IMR-90 (cell line): ENCODE data around the gene TGFBR1. TPM values are rescaled to one million over a fixed set of nuclear protein-coding genes. Genes with fewer than 3 reads are reported as not detected.
A peak's percentile ranks its signal among the peaks of the same experiment; 100 is the strongest.

Experiments
- ATAC-seq: fragments of 200-7000 bp; cut with Tn5 transposase; 2 replicates; pipeline ENCODE4 v1.9.1; 2020; ENCODE audit warnings: low read depth, mild to moderate bottlenecking, moderate library complexity
- BruUV-seq: library from RNA; stranded (reverse); fragments of 400-500 nt; replicated peaks from 2 replicates; lab custom pipeline; 2021; lab: Mats Ljungman, UMichigan
- CTCF ChIA-PET: fragments of 300-600 bp; formaldehyde crosslinking; extraction: SDS; loops from one replicate; lab custom pipeline; 2021; ENCODE audit warnings: antibody characterized with exemption; lab: Yijun Ruan, JAX
- POLR2A ChIA-PET: fragments of 300-600 bp; sonication (Branson Sonifier 250); formaldehyde crosslinking; loops from one replicate; lab custom pipeline; 2022; ENCODE audit warnings: antibody characterized with exemption; ENCODE audit not compliant: unreplicated experiment; lab: Charles Lee
- DNase-seq: peaks from one replicate; pipeline ENCODE4 v3.0.0; 2013
- H2AFZ ChIP-seq: replicated peaks from 2 replicates; pipeline ENCODE3; 2013; ENCODE audit warnings: low read length, mild to moderate bottlenecking; ENCODE audit not compliant: poor library complexity
- H2AK5ac ChIP-seq: 2 replicates; pipeline ENCODE4 v1.6.1; 2013; ENCODE audit warnings: low read depth, low read length, inconsistent platforms
- H2AK9ac ChIP-seq: replicated peaks from 2 replicates; pipeline ENCODE3; 2013; ENCODE audit warnings: mild to moderate bottlenecking, low read depth, low read length, moderate library complexity; ENCODE audit not compliant: poor library complexity
- H2BK120ac ChIP-seq: 2 replicates; pipeline ENCODE4 v1.6.1; 2013; ENCODE audit warnings: low read depth, low read length, inconsistent platforms
- H2BK15ac ChIP-seq: 3 replicates; pipeline ENCODE4 v1.6.1; 2013; ENCODE audit warnings: low read depth, low read length, inconsistent platforms
- H2BK20ac ChIP-seq: 2 replicates; pipeline ENCODE4 v1.6.1; 2013; ENCODE audit warnings: low read depth, mild to moderate bottlenecking, inconsistent platforms, low read length, moderate library complexity
- H2BK5ac ChIP-seq: 2 replicates; pipeline ENCODE4 v1.6.1; 2013; ENCODE audit warnings: mild to moderate bottlenecking, low read depth, low read length, inconsistent platforms; ENCODE audit not compliant: poor library complexity, severe bottlenecking
- H3K14ac ChIP-seq: replicated peaks from 2 replicates; pipeline ENCODE4 v1.6.1; 2013; ENCODE audit warnings: low read depth, low read length, inconsistent platforms
- H3K18ac ChIP-seq: 2 replicates; pipeline ENCODE4 v1.6.1; 2013; ENCODE audit warnings: low read depth, low read length, control low read depth
- H3K23ac ChIP-seq: 2 replicates; pipeline ENCODE4 v1.6.1; 2013; ENCODE audit warnings: low read depth, low read length, inconsistent platforms
- H3K27ac ChIP-seq: 2 replicates; pipeline ENCODE4 v1.5.1; 2013; ENCODE audit warnings: mild to moderate bottlenecking, control low read depth, low read length; ENCODE audit not compliant: insufficient read depth
- H3K27me3 ChIP-seq: 2 replicates; pipeline ENCODE4 v1.6.1; 2013; ENCODE audit warnings: low read length; ENCODE audit not compliant: control insufficient read depth, insufficient read depth
- H3K36me3 ChIP-seq: 2 replicates; pipeline ENCODE4 v1.6.1; 2013; ENCODE audit warnings: low read length, mixed read lengths; ENCODE audit not compliant: control insufficient read depth, insufficient read depth
- H3K4ac ChIP-seq: 2 replicates; pipeline ENCODE4 v1.6.1; 2013; ENCODE audit warnings: low read depth, low read length, inconsistent platforms
- H3K4me1 ChIP-seq: 2 replicates; pipeline ENCODE4 v1.6.1; 2013; ENCODE audit warnings: low read length, mixed read lengths; ENCODE audit not compliant: control insufficient read depth, insufficient read depth
- H3K4me2 ChIP-seq: 2 replicates; pipeline ENCODE4 v1.6.1; 2013; ENCODE audit warnings: low read depth, mild to moderate bottlenecking, control low read depth, low read length, moderate library complexity
- H3K4me3 ChIP-seq: 2 replicates; pipeline ENCODE4 v1.5.1; 2013; ENCODE audit warnings: low read depth, mild to moderate bottlenecking, control low read depth, low read length, moderate library complexity; ENCODE audit not compliant: insufficient read depth
- H3K56ac ChIP-seq: 2 replicates; pipeline ENCODE4 v1.6.1; 2013; ENCODE audit warnings: low read length, inconsistent platforms; ENCODE audit not compliant: insufficient read depth; ENCODE audit errors: extremely low read depth
- H3K79me1 ChIP-seq, 2 experiments: 2 replicates each; pipeline ENCODE4 v1.6.1; 2013; ENCODE audit warnings: low read length in 2 of 2, inconsistent platforms in 1 of 2, low read depth in 1 of 2
- H3K9ac ChIP-seq: 2 replicates; pipeline ENCODE4 v1.6.1; 2013; ENCODE audit warnings: low read depth, low read length, control low read depth
- H3K9me1 ChIP-seq: 2 replicates; pipeline ENCODE4 v1.6.1; 2013; ENCODE audit warnings: low read length, inconsistent platforms; ENCODE audit not compliant: insufficient read depth
- H3K9me3 ChIP-seq: 2 replicates; pipeline ENCODE4 v1.6.1; 2013; ENCODE audit warnings: low read length; ENCODE audit not compliant: control insufficient read depth, insufficient read depth
- H4K20me1 ChIP-seq: 2 replicates; pipeline ENCODE4 v1.6.1; 2013; ENCODE audit warnings: low read length, inconsistent platforms; ENCODE audit not compliant: insufficient read depth
- H4K5ac ChIP-seq: 2 replicates; pipeline ENCODE4 v1.6.1; 2013; ENCODE audit warnings: mild to moderate bottlenecking, low read depth, low read length, control low read depth
- H4K8ac ChIP-seq, 2 experiments: 2 replicates each; pipeline ENCODE4 v1.6.1; 2013; ENCODE audit warnings: low read depth in 2 of 2, low read length in 2 of 2, control low read depth in 1 of 2, inconsistent platforms in 1 of 2
- H4K91ac ChIP-seq: 2 replicates; pipeline ENCODE4 v1.6.1; 2013; ENCODE audit warnings: low read depth, low read length, inconsistent platforms; ENCODE audit not compliant: insufficient read depth
- CEBPB ChIP-seq: IDR thresholded peaks from 2 replicates; pipeline ENCODE4 v1.6.1; 2012; ENCODE audit warnings: low read depth, low read length, improper control_type of control experiment
- CHD1 ChIP-seq: IDR thresholded peaks from 2 replicates; pipeline ENCODE4 v1.6.1; 2012; ENCODE audit warnings: low read depth, low read length, improper control_type of control experiment
- FOS ChIP-seq: fragments of 150-350 bp; IDR thresholded peaks from 2 replicates; pipeline ENCODE4 v1.6.1; 2016; ENCODE audit warnings: low read depth, low read length
- MAFK ChIP-seq: IDR thresholded peaks from 2 replicates; pipeline ENCODE4 v1.6.1; 2012; ENCODE audit warnings: low read depth, low read length, improper control_type of control experiment
- MAZ ChIP-seq: IDR thresholded peaks from 2 replicates; pipeline ENCODE4 v1.6.1; 2012; ENCODE audit warnings: low read depth, mild to moderate bottlenecking, low read length, improper control_type of control experiment, moderate library complexity, borderline replicate concordance
- MXI1 ChIP-seq: IDR thresholded peaks from 2 replicates; pipeline ENCODE4 v1.6.1; 2012; ENCODE audit warnings: low read depth, mild to moderate bottlenecking, low read length, moderate library complexity, borderline replicate concordance
- NFE2L2 ChIP-seq: fragments of 150-350 bp; IDR thresholded peaks from 2 replicates; pipeline ENCODE4 v1.6.1; 2016; ENCODE audit warnings: low read depth, mild to moderate bottlenecking, low read length
- POLR2A ChIP-seq: IDR thresholded peaks from 2 replicates; pipeline ENCODE4 v1.6.1; 2012; ENCODE audit warnings: mild to moderate bottlenecking, low read depth, low read length
- RFX5 ChIP-seq: IDR thresholded peaks from 2 replicates; pipeline ENCODE4 v1.8.0; 2012; ENCODE audit warnings: low read depth, mild to moderate bottlenecking, low read length, moderate library complexity
- SMC3 ChIP-seq: fragments of 150-350 bp; IDR thresholded peaks from 2 replicates; pipeline ENCODE4 v1.6.1; 2016; ENCODE audit warnings: low read depth, mild to moderate bottlenecking, antibody characterized with exemption, low read length, moderate library complexity
- USF2 ChIP-seq: fragments of 150-350 bp; IDR thresholded peaks from 2 replicates; pipeline ENCODE4 v1.6.1; 2017; ENCODE audit warnings: mild to moderate bottlenecking, antibody characterized with exemption, low read length, low read depth
- WGBS, 2 experiments: methylation state at CpG; one replicate each; pipeline versions ENCODE4 v1.1.5 to v1.1.7; 2013; ENCODE audit warnings: missing lambda C conversion rate in 2 of 2; ENCODE audit not compliant: insufficient read length in 1 of 2; ENCODE audit errors: extremely low coverage in 2 of 2; 5-methylcytosine and 5-hydroxymethylcytosine counted together
- dilution Hi-C: fragments of 300-500 bp; cut with HindIII; formaldehyde crosslinking; loops from one replicate; pipeline ENCODE4 v1.14.3; 2018; ENCODE audit warnings: low sequenced_read_pairs; ENCODE audit not compliant: unreplicated experiment
- in situ Hi-C: fragments of 300-500 bp; cut with MboI; formaldehyde crosslinking; loops from 3 replicates; pipeline ENCODE4 v1.14.3; 2019; ENCODE audit warnings: low sequenced_read_pairs, inconsistent platforms, mixed read lengths
- intact Hi-C: fragments of 100-400 bp; cut with micrococcal nuclease; formaldehyde crosslinking; loops from 2 replicates; pipeline ENCODE4 v1.10.0; 2022
- polyA plus RNA-seq, 3 experiments: library from polyadenylated mRNA; depleted of rRNA; stranded (reverse); fragments of >200 nt; gene quantifications; 2 replicates each; pipeline ENCODE4 v1.2.3, GENCODE V29; 2012; ENCODE audit warnings: low replicate concordance in 1 of 3
- total RNA-seq: library from RNA; depleted of rRNA; stranded (reverse); fragments of >200 nt; gene quantifications from 2 replicates; pipeline ENCODE4 v1.2.3, GENCODE V29; 2012
- TF ChIP-seq, protein P1 (sequence below): fragments of 150-350 bp; IDR thresholded peaks from 2 replicates; pipeline ENCODE4 v1.6.1; 2016; ENCODE audit warnings: low read depth, mild to moderate bottlenecking, low read length, moderate library complexity, borderline replicate concordance
- TF ChIP-seq, protein P2 (sequence below): conservative IDR thresholded peaks from 2 replicates; pipeline ENCODE4 v1.5.1; 2012; ENCODE audit warnings: mild to moderate bottlenecking, low read depth, low read length, improper control_type of control experiment

TGFBR1 gene
- total and polyA plus RNA-seq, 2 of the 4 experiments (the other 2 are of a cell fraction), result 15.1 to 75.3 TPM

GRCh38 chr9:99181206-99181605 lies 76.3 kb downstream of the TGFBR1 start:
- H3K4me2 ChIP-seq, result no peak overlapping the region
- no peak overlapping the region for H3K4ac ChIP-seq
- H2BK5ac ChIP-seq, result no peak overlapping the region
- 0 out of 2 replicates have a peak overlapping the region, but pooled peaks have one; percentile 28 for H3K14ac ChIP-seq
- no peak overlapping the region for H2AK5ac ChIP-seq
- H2AK9ac ChIP-seq, result no peak overlapping the region
- ATAC-seq, result no peak
- H3K27me3 ChIP-seq, result no peaks in the 10 kb centered on the region
- DNase-seq, result no peak
- intact Hi-C loops, result loop anchor here (5.0 to 10.0 kb wide), 4 partner anchors 84 to 1244 kb away; partner anchors contain the start of gene MSANTD3
- no peak overlapping the region for H3K9ac ChIP-seq
- H3K18ac ChIP-seq, result 0 out of 2 replicates have a peak overlapping the region, but pooled peaks have one; percentile 8
- CTCF ChIA-PET, result interaction anchor here (1.2 kb wide), 1 partner anchor 8 kb away, joined by 4 read pairs; no protein-coding TSS in a partner anchor
- H3K79me1 ChIP-seq, result no peaks in the 10 kb centered on the region
- H3K4me3 ChIP-seq, result no peak overlapping the region
- no peak overlapping the region for H2BK20ac ChIP-seq
- H3K27ac ChIP-seq, result no peak overlapping the region
- H4K5ac ChIP-seq, result no peak overlapping the region
- no TSS peak for BruUV-seq
- no peak overlapping the region; the same call in 2 of the 3 replicates for H2BK15ac ChIP-seq
- no peaks in the 10 kb centered on the region for H3K9me3 ChIP-seq
- no peak overlapping the region; a peak in 1 of 4 replicates for H4K8ac ChIP-seq
- dilution Hi-C loops, result no loop called here
- no peak overlapping the region for H3K23ac ChIP-seq
- TF ChIP-seq USF2 (no peak), CHD1 (no peak), MAFK (no peak), MXI1 (no peak), MAZ (no peak), NFE2L2 (no peak), SMC3 (no peak), RFX5 (no peak), FOS (no peak), POLR2A (no peak), CEBPB (no peak)
- TF ChIP-seq, protein P1, sequence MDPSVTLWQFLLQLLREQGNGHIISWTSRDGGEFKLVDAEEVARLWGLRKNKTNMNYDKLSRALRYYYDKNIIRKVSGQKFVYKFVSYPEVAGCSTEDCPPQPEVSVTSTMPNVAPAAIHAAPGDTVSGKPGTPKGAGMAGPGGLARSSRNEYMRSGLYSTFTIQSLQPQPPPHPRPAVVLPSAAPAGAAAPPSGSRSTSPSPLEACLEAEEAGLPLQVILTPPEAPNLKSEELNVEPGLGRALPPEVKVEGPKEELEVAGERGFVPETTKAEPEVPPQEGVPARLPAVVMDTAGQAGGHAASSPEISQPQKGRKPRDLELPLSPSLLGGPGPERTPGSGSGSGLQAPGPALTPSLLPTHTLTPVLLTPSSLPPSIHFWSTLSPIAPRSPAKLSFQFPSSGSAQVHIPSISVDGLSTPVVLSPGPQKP, result no peak
- TF ChIP-seq, protein P2, sequence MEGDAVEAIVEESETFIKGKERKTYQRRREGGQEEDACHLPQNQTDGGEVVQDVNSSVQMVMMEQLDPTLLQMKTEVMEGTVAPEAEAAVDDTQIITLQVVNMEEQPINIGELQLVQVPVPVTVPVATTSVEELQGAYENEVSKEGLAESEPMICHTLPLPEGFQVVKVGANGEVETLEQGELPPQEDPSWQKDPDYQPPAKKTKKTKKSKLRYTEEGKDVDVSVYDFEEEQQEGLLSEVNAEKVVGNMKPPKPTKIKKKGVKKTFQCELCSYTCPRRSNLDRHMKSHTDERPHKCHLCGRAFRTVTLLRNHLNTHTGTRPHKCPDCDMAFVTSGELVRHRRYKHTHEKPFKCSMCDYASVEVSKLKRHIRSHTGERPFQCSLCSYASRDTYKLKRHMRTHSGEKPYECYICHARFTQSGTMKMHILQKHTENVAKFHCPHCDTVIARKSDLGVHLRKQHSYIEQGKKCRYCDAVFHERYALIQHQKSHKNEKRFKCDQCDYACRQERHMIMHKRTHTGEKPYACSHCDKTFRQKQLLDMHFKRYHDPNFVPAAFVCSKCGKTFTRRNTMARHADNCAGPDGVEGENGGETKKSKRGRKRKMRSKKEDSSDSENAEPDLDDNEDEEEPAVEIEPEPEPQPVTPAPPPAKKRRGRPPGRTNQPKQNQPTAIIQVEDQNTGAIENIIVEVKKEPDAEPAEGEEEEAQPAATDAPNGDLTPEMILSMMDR, result no peak
- H3K4me1 ChIP-seq, result peaks cover 8% of the 10 kb centered on the region
- no peaks in the 10 kb centered on the region for H3K36me3 ChIP-seq
- H3K56ac ChIP-seq, result no peak overlapping the region
- H3K9me1 ChIP-seq, result peaks cover 6% of the 10 kb centered on the region; the same call in 1 of the 2 replicates
- no peak overlapping the region for H2AFZ ChIP-seq
- POLR2A ChIA-PET, result no interaction called here
- in situ Hi-C loops, result loop anchor here (10.0 to 25.0 kb wide), 4 partner anchors 624 to 1406 kb away; partner anchors contain the start of gene CAVIN4
- no peak overlapping the region; the same call in 1 of the 2 replicates for H2BK120ac ChIP-seq
- H4K91ac ChIP-seq, result no peak overlapping the region; the same call in 1 of the 2 replicates
- no CpG with 5 or more reads among the region's 2 CpGs for WGBS, 2 experiments
- H4K20me1 ChIP-seq, result no peaks in the 10 kb centered on the region
